GM12878 (cell line): ENCODE results near the gene DCP1A. TPM values are rescaled to one million over a fixed set of nuclear protein-coding genes. Genes with fewer than 3 reads are reported as not detected.

Experiments
- ATAC-seq: fragments of 200-7000 bp; cut with Tn5 transposase; 3 replicates; pipeline ENCODE4 v1.9.1; 2020; ENCODE audit warnings: mild to moderate bottlenecking, moderate library complexity
- BruUV-seq: library from RNA; stranded (reverse); fragments of 400-500 nt; replicated peaks from 2 replicates; lab custom pipeline; 2021; lab: Mats Ljungman, UMichigan
- CTCF ChIA-PET: fragments of 300-600 bp; sonication (Branson Sonifier 250); formaldehyde crosslinking; extraction: SDS; loops from one replicate; lab custom pipeline; 2021; ENCODE audit warnings: inconsistent platforms; lab: Yijun Ruan, JAX
- POLR2A ChIA-PET: fragments of 350-600 bp; formaldehyde crosslinking; extraction: SDS; loops from one replicate; lab custom pipeline; 2021; ENCODE audit warnings: inconsistent platforms; lab: Charles Lee
- RAD21 ChIA-PET: fragments of 300-600 bp; sonication (Branson Sonifier 250); formaldehyde crosslinking; loops from one replicate; lab custom pipeline; 2023; ENCODE audit warnings: antibody characterized with exemption; ENCODE audit not compliant: unreplicated experiment; lab: Charles Lee
- SMC1A ChIA-PET: fragments of 300-600 bp; sonication (Branson Sonifier 250); formaldehyde crosslinking; loops from one replicate; lab custom pipeline; 2023; ENCODE audit not compliant: unreplicated experiment, uncharacterized antibody; lab: Charles Lee
- DNase-seq: peaks from one replicate; pipeline ENCODE4 v3.0.0-alpha.2; 2011; ENCODE audit warnings: low read depth, low spot score
- FAIRE-seq: peaks from 3 replicates; lab custom pipeline; 2011; peaks lifted over from hg19 to GRCh38; lab: Jason Lieb, UNC
- H2AFZ ChIP-seq: 2 replicates; pipeline ENCODE4 v1.6.0; 2011; ENCODE audit warnings: low read depth, low read length, control low read depth; ENCODE audit not compliant: control insufficient read depth
- H3K27ac ChIP-seq: 2 replicates; pipeline ENCODE4 v1.5.1; 2011; ENCODE audit warnings: control low read depth; ENCODE audit not compliant: control insufficient read depth, insufficient read depth
- H3K27me3 ChIP-seq, 2 experiments: replicated peaks in 1 of 2; 2 replicates each; pipeline versions ENCODE4 v1.6.0 to v1.6.1; 2011; ENCODE audit warnings: low read length in 1 of 2; ENCODE audit not compliant: control insufficient read depth in 2 of 2, insufficient read depth in 2 of 2
- H3K36me3 ChIP-seq, 2 experiments: 2 replicates each; pipeline ENCODE4 v1.5.1; 2011; ENCODE audit warnings: low read length in 1 of 2; ENCODE audit not compliant: control insufficient read depth in 2 of 2, insufficient read depth in 2 of 2
- H3K4me1 ChIP-seq: 2 replicates; pipeline ENCODE4 v1.6.1; 2011; ENCODE audit warnings: mild to moderate bottlenecking, low read length, moderate library complexity, mixed read lengths; ENCODE audit not compliant: control insufficient read depth, insufficient read depth
- H3K4me2 ChIP-seq: 2 replicates; pipeline ENCODE4 v1.6.0; 2011; ENCODE audit warnings: control low read depth; ENCODE audit not compliant: control insufficient read depth, insufficient read depth
- H3K4me3 ChIP-seq: fragments of 200-600 bp; sonication (generic); 2 replicates; pipeline ENCODE4 v1.5.1; 2016
- H3K79me2 ChIP-seq: 2 replicates; pipeline ENCODE4 v1.6.0; 2011; ENCODE audit warnings: low read length; ENCODE audit not compliant: control insufficient read depth, insufficient read depth
- H3K9ac ChIP-seq: 2 replicates; pipeline ENCODE4 v1.8.0; 2011; ENCODE audit warnings: low read length, control low read depth, mixed read lengths; ENCODE audit not compliant: control insufficient read depth, insufficient read depth
- H3K9me3 ChIP-seq: replicated peaks from 3 replicates; pipeline ENCODE4 v1.5.1; 2011; ENCODE audit warnings: mild to moderate bottlenecking, low read length; ENCODE audit not compliant: control insufficient read depth, insufficient read depth
- H4K20me1 ChIP-seq: 2 replicates; pipeline ENCODE4 v1.6.0; 2011; ENCODE audit not compliant: control insufficient read depth, insufficient read depth
- CBX5 ChIP-seq: sonication (generic); IDR thresholded peaks from 2 replicates; pipeline ENCODE4 v1.6.1; 2016; ENCODE audit warnings: low read depth, moderate library complexity, mild to moderate bottlenecking, inconsistent platforms
- CEBPB ChIP-seq, 2 experiments: fragments of 150-350 bp in 1 of 2; IDR thresholded peaks; 2 replicates each; pipeline ENCODE4 v1.6.1; 2012 to 2014; ENCODE audit warnings: low read depth in 2 of 2, low read length in 2 of 2, borderline replicate concordance in 1 of 2, inconsistent platforms in 1 of 2
- CHD1 ChIP-seq: IDR thresholded peaks from 2 replicates; pipeline ENCODE4 v1.6.1; 2012; ENCODE audit warnings: low read depth, low read length, improper control_type of control experiment
- FOS ChIP-seq: IDR thresholded peaks from 3 replicates; pipeline ENCODE4 v1.6.1; 2011; ENCODE audit warnings: borderline replicate concordance; ENCODE audit not compliant: insufficient read length; ENCODE audit errors: extremely low read depth
- GABPA ChIP-seq: IDR thresholded peaks from 2 replicates; pipeline ENCODE4 v1.6.1; 2014; ENCODE audit warnings: antibody characterized with exemption, low read depth, mild to moderate bottlenecking, inconsistent platforms
- HDAC2 ChIP-seq: fragments of 200-600 bp; sonication (generic); IDR thresholded peaks from 2 replicates; pipeline ENCODE4 v1.6.1; 2017
- KAT2A ChIP-seq: conservative IDR thresholded peaks from 2 replicates; pipeline ENCODE4 v1.6.1; 2011; ENCODE audit warnings: low read depth, low read length; ENCODE audit not compliant: control insufficient read depth
- LARP7 ChIP-seq: fragments of 450-650 bp; IDR thresholded peaks from 2 replicates; pipeline ENCODE4 v1.6.1; 2017; ENCODE audit warnings: mild to moderate bottlenecking
- RAD51 ChIP-seq: fragments of 450-650 bp; IDR thresholded peaks from 2 replicates; pipeline ENCODE4 v1.6.1; 2016; ENCODE audit warnings: moderate library complexity, mild to moderate bottlenecking, inconsistent platforms
- RBBP5 ChIP-seq: fragments of 200-600 bp; sonication (generic); conservative IDR thresholded peaks from 2 replicates; pipeline ENCODE4 v1.6.1; 2016
- SPI1 ChIP-seq: IDR thresholded peaks from 2 replicates; pipeline ENCODE4 v1.6.1; 2011; ENCODE audit warnings: low read depth, mild to moderate bottlenecking, low read length, moderate library complexity, borderline replicate concordance; ENCODE audit not compliant: insufficient read depth
- STAT1 ChIP-seq: fragments of 450-650 bp; conservative IDR thresholded peaks from 2 replicates; pipeline ENCODE4 v1.6.1; 2014; ENCODE audit warnings: antibody characterized with exemption, mild to moderate bottlenecking
- STAT3 ChIP-seq: IDR thresholded peaks from 2 replicates; pipeline ENCODE4 v1.6.1; 2011; ENCODE audit warnings: low read depth, low read length, improper control_type of control experiment
- ZNF622 ChIP-seq: fragments of 450-650 bp; IDR thresholded peaks from 2 replicates; pipeline ENCODE4 v1.6.1; 2017; ENCODE audit warnings: mild to moderate bottlenecking, inconsistent platforms
- WGBS: methylation state at CpG from one replicate; pipeline ENCODE4 v1.1.6; 2016; ENCODE audit warnings: low lambda C conversion rate; ENCODE audit not compliant: insufficient replicate concordance, insufficient coverage; ENCODE audit errors: missing lambda C conversion rate; 5-methylcytosine and 5-hydroxymethylcytosine counted together
- in situ Hi-C: fragments of 300-500 bp; cut with MboI; formaldehyde crosslinking; loops from 9 replicates; pipeline ENCODE4 v1.14.3; 2018; ENCODE audit warnings: mixed read lengths
- intact Hi-C: fragments of 100-400 bp; cut with micrococcal nuclease; formaldehyde crosslinking; loops from one replicate; pipeline ENCODE4 v1.14.2; 2022; ENCODE audit not compliant: unreplicated experiment
- polyA plus RNA-seq, 11 experiments: library from polyadenylated mRNA; depleted of rRNA in 4 of 11; unstranded in 6 of 11; stranded (reverse) in 5 of 11; fragments of >200 nt; fragmentation: Nextera tagmentation in 4 of 11; fragmentation: Illumina TruSeq in 1 of 11; extraction: Ambion mirVana in 4 of 11; extraction: Trizol in 1 of 11; gene quantifications; 1 replicate in 1 of 11; 2 replicates in 10 of 11; pipeline versions ENCODE4 v1.2.1 to v1.2.3, GENCODE V29; 2011 to 2016; ENCODE audit warnings: inconsistent platforms in 2 of 11, missing spikeins in 2 of 11, low read depth in 1 of 11
- total RNA-seq, 4 experiments: library from RNA; depleted of rRNA in 3 of 4; stranded (reverse); fragments of >200 nt in 3 of 4; fragmentation: Illumina TruSeq in 1 of 4; extraction: Trizol in 1 of 4; gene quantifications; 2 replicates each; pipeline versions ENCODE4 v1.2.1 to v1.2.3, GENCODE V29; 2013 to 2021
- TF ChIP-seq, protein P1 (sequence below): IDR thresholded peaks from 2 replicates; pipeline ENCODE4 v1.6.1; 2011; ENCODE audit warnings: low read depth, mild to moderate bottlenecking, low read length, moderate library complexity, borderline replicate concordance; ENCODE audit errors: extremely low read depth
- TF ChIP-seq, protein P2 (sequence below): fragments of 150-350 bp; IDR thresholded peaks from 2 replicates; pipeline ENCODE4 v1.6.1; 2014; ENCODE audit warnings: mild to moderate bottlenecking, low read depth, low read length
- TF ChIP-seq, protein P3 (sequence below): IDR thresholded peaks from 2 replicates; pipeline ENCODE4 v1.6.1; 2011; ENCODE audit warnings: mild to moderate bottlenecking, low read depth, low read length, moderate library complexity; ENCODE audit not compliant: insufficient replicate concordance

The DCP1A gene
- total and polyA plus RNA-seq, 10 of the 15 experiments (the other 5 are each of a cell fraction or from before 2014, with no cell fraction given), result 12.5 to 34.6 (median 16.3) TPM

DNA sequence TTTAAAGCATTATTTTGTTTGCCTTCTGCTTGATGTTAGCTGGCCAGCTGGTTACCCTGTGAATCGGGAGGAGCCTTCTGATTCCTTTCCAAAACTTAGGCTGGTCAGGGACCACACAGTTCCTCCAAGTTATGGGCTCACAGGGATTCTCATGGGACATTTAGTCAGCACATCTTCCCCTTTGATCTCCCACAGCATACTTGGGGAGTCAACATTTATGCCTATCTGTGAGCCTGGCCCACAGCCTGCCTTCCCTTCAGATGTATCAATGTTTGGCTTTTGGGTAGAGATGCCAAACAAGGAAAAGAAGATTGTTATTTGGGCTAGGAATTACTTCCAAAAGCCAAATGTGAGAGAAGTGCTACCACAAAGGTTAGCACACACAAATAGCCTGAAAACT is 32.6 kb upstream of the DCP1A start:
- Histone ChIP-seq H3K4me2 (no peak overlapping the region), H3K9ac (no peak overlapping the region), H3K4me3 (no peak overlapping the region), H3K36me3 (no peaks in the 10 kb centered on the region), H4K20me1 (no peaks in the 10 kb centered on the region), H3K79me2 (no peaks in the 10 kb centered on the region), H3K27me3 (no peaks in the 10 kb centered on the region), H3K9me3 (no peaks in the 10 kb centered on the region), H2AFZ (no peak overlapping the region), H3K4me1 (no peaks in the 10 kb centered on the region), H3K27ac (no peak overlapping the region)
- intact Hi-C loops, result loop anchor here (5.0 kb wide), 2 partner anchors 132 to 542 kb away; no protein-coding TSS in a partner anchor
- FAIRE-seq, result no peak
- no peak for TF ChIP-seq RBBP5
- no peak for TF ChIP-seq FOS
- TF ChIP-seq, protein P1, sequence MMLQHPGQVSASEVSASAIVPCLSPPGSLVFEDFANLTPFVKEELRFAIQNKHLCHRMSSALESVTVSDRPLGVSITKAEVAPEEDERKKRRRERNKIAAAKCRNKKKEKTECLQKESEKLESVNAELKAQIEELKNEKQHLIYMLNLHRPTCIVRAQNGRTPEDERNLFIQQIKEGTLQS, result no peak
- no peak for TF ChIP-seq ZNF622
- TF ChIP-seq GABPA, result no peak
- TF ChIP-seq STAT3, result no peak
- TF ChIP-seq CBX5, result no peak
- no peak for TF ChIP-seq SPI1
- no peak for TF ChIP-seq LARP7
- TF ChIP-seq, protein P2, sequence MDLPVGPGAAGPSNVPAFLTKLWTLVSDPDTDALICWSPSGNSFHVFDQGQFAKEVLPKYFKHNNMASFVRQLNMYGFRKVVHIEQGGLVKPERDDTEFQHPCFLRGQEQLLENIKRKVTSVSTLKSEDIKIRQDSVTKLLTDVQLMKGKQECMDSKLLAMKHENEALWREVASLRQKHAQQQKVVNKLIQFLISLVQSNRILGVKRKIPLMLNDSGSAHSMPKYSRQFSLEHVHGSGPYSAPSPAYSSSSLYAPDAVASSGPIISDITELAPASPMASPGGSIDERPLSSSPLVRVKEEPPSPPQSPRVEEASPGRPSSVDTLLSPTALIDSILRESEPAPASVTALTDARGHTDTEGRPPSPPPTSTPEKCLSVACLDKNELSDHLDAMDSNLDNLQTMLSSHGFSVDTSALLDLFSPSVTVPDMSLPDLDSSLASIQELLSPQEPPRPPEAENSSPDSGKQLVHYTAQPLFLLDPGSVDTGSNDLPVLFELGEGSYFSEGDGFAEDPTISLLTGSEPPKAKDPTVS, result no peak
- TF ChIP-seq CEBPB (IDR thresholded peaks at IDR 0.05; ENCODE audit: borderline replicate concordance in 1 of 2, low read depth in 2 of 2, low read length in 2 of 2), result no peak
- no peak for TF ChIP-seq KAT2A
- no peak for TF ChIP-seq RAD51
- TF ChIP-seq CHD1, result no peak
- no peak for TF ChIP-seq STAT1
- TF ChIP-seq, protein P3, sequence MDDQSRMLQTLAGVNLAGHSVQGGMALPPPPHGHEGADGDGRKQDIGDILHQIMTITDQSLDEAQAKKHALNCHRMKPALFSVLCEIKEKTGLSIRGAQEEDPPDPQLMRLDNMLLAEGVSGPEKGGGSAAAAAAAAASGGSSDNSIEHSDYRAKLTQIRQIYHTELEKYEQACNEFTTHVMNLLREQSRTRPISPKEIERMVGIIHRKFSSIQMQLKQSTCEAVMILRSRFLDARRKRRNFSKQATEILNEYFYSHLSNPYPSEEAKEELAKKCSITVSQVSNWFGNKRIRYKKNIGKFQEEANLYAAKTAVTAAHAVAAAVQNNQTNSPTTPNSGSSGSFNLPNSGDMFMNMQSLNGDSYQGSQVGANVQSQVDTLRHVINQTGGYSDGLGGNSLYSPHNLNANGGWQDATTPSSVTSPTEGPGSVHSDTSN, result no peak
- no peak for TF ChIP-seq HDAC2
- CTCF ChIA-PET, result interaction anchor here (1.4 to 2.4 kb wide), 2 partner anchors 134 to 330 kb away, joined by 3 to 10 read pairs; no protein-coding TSS in a partner anchor
- no TSS peak for BruUV-seq
- 0% methylated on average over 1 of the region's 1 CpG for WGBS
- in situ Hi-C loops, result loop anchor here (5.0 kb wide), 1 partner anchor 322 kb away; no protein-coding TSS in a partner anchor
- SMC1A ChIA-PET, result no interaction called here
- no peak for ATAC-seq
- POLR2A ChIA-PET, result no interaction called here
- RAD21 ChIA-PET, result no interaction called here
- DNase-seq, result no peak
